ENCODE measurements around the gene TRAPPC12.

GRCh38 chr2:3472966-3473365 is 93.5 kb downstream of the TRAPPC12 start:
- TF ChIP-seq, protein P1, sequence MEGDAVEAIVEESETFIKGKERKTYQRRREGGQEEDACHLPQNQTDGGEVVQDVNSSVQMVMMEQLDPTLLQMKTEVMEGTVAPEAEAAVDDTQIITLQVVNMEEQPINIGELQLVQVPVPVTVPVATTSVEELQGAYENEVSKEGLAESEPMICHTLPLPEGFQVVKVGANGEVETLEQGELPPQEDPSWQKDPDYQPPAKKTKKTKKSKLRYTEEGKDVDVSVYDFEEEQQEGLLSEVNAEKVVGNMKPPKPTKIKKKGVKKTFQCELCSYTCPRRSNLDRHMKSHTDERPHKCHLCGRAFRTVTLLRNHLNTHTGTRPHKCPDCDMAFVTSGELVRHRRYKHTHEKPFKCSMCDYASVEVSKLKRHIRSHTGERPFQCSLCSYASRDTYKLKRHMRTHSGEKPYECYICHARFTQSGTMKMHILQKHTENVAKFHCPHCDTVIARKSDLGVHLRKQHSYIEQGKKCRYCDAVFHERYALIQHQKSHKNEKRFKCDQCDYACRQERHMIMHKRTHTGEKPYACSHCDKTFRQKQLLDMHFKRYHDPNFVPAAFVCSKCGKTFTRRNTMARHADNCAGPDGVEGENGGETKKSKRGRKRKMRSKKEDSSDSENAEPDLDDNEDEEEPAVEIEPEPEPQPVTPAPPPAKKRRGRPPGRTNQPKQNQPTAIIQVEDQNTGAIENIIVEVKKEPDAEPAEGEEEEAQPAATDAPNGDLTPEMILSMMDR (conservative IDR thresholded peaks at IDR 0.05; ENCODE audit: low read depth, low read length), result no peak
- TF ChIP-seq EZH2 (IDR thresholded peaks at IDR 0.05; ENCODE audit: low read length, unreplicated experiment) (no peak), EZH2phosphoT487 (IDR thresholded peaks at IDR 0.05; ENCODE audit: borderline replicate concordance, low read length) (no peak)

Measured in PC-3 (cell line).